Trophoblast cell (in vitro differentiated cells and primary cell): ENCODE data around the gene TMEM220.

Experiments used
- DNase-seq, 2 donors: peaks; one replicate each; pipeline ENCODE4 v3.0.0-alpha.2; 2016
- H2AFZ ChIP-seq: 2 replicates; pipeline ENCODE4 v1.6.1; 2013; ENCODE audit warnings: low read length, moderate library complexity, mild to moderate bottlenecking; ENCODE audit not compliant: insufficient read depth, poor library complexity
- H2AK5ac ChIP-seq: 2 replicates; pipeline ENCODE4 v1.6.1; 2013; ENCODE audit warnings: mild to moderate bottlenecking, low read length
- H2BK120ac ChIP-seq: 2 replicates; pipeline ENCODE4 v1.6.1; 2013; ENCODE audit warnings: low read length, mild to moderate bottlenecking, moderate library complexity; ENCODE audit not compliant: insufficient read depth, poor library complexity
- H2BK12ac ChIP-seq: 2 replicates; pipeline ENCODE4 v1.6.1; 2013; ENCODE audit warnings: mild to moderate bottlenecking, low read length, moderate library complexity
- H2BK5ac ChIP-seq: 2 replicates; pipeline ENCODE4 v1.6.1; 2013; ENCODE audit warnings: low read length, low read depth, moderate library complexity, mild to moderate bottlenecking; ENCODE audit not compliant: poor library complexity
- H3K14ac ChIP-seq: 2 replicates; pipeline ENCODE4 v1.6.1; 2013; ENCODE audit warnings: mild to moderate bottlenecking, low read length
- H3K18ac ChIP-seq: 2 replicates; pipeline ENCODE4 v1.6.1; 2013; ENCODE audit warnings: mild to moderate bottlenecking, low read length
- H3K23ac ChIP-seq: 2 replicates; pipeline ENCODE4 v1.6.1; 2013; ENCODE audit warnings: low read length
- H3K27ac ChIP-seq: 2 replicates; pipeline ENCODE4 v1.5.1; 2013; ENCODE audit warnings: low read depth, mild to moderate bottlenecking, inconsistent platforms, low read length, moderate library complexity
- H3K27me3 ChIP-seq: 2 replicates; pipeline ENCODE4 v1.6.1; 2013; ENCODE audit warnings: inconsistent platforms, mild to moderate bottlenecking, low read length, moderate library complexity; ENCODE audit not compliant: insufficient read depth
- H3K36me3 ChIP-seq, 2 experiments: 1 replicate in 1 of 2; 2 replicates in 1 of 2; pipeline ENCODE4 v1.6.1; 2013; ENCODE audit warnings: low read length in 2 of 2, mild to moderate bottlenecking in 2 of 2, moderate library complexity in 1 of 2; ENCODE audit not compliant: insufficient read depth in 2 of 2, control insufficient read depth in 1 of 2
- H3K4ac ChIP-seq: 2 replicates; pipeline ENCODE4 v1.6.1; 2013; ENCODE audit warnings: low read depth, mild to moderate bottlenecking, low read length, moderate library complexity
- H3K4me1 ChIP-seq, 2 experiments: 1 replicate in 1 of 2; 2 replicates in 1 of 2; pipeline ENCODE4 v1.6.1; 2013; ENCODE audit warnings: low read length in 2 of 2, mild to moderate bottlenecking in 2 of 2, moderate library complexity in 1 of 2; ENCODE audit not compliant: insufficient read depth in 2 of 2, control insufficient read depth in 1 of 2
- H3K4me2 ChIP-seq: 2 replicates; pipeline ENCODE4 v1.6.1; 2013; ENCODE audit warnings: inconsistent platforms, mild to moderate bottlenecking, low read length, moderate library complexity
- H3K4me3 ChIP-seq: 2 replicates; pipeline ENCODE4 v1.5.1; 2013; ENCODE audit warnings: mild to moderate bottlenecking, low read depth, low read length, inconsistent platforms
- H3K79me1 ChIP-seq: one replicate; pipeline ENCODE4 v1.6.1; 2013; ENCODE audit warnings: low read length
- H3K79me2 ChIP-seq: 2 replicates; pipeline ENCODE4 v1.6.1; 2013; ENCODE audit warnings: low read length, mild to moderate bottlenecking; ENCODE audit not compliant: control insufficient read depth, insufficient read depth, poor library complexity
- H3K9ac ChIP-seq: 2 replicates; pipeline ENCODE4 v1.6.1; 2013; ENCODE audit warnings: mild to moderate bottlenecking, low read length
- H3K9me3 ChIP-seq: 2 replicates; pipeline ENCODE4 v1.6.1; 2013; ENCODE audit warnings: low read depth, mild to moderate bottlenecking, control low read depth, inconsistent platforms, low read length; ENCODE audit not compliant: insufficient read depth
- H4K12ac ChIP-seq: 2 replicates; pipeline ENCODE4 v1.6.1; 2013; ENCODE audit warnings: low read depth, mild to moderate bottlenecking, low read length, moderate library complexity
- H4K8ac ChIP-seq: 2 replicates; pipeline ENCODE4 v1.6.1; 2013; ENCODE audit warnings: low read depth, mild to moderate bottlenecking, low read length, moderate library complexity
- H4K91ac ChIP-seq: one replicate; pipeline ENCODE4 v1.6.1; 2013; ENCODE audit warnings: low read depth, mild to moderate bottlenecking, low read length, moderate library complexity
- WGBS: extraction: QIAGEN DNeasy Blood & Tissue Kit; methylation state at CpG from one replicate; pipeline ENCODE4 v1.1.7; 2013; ENCODE audit warnings: missing lambda C conversion rate; ENCODE audit not compliant: insufficient read length, insufficient coverage; ENCODE audit errors: extremely low coverage; 5-methylcytosine and 5-hydroxymethylcytosine counted together

Gene TMEM220

DNA sequence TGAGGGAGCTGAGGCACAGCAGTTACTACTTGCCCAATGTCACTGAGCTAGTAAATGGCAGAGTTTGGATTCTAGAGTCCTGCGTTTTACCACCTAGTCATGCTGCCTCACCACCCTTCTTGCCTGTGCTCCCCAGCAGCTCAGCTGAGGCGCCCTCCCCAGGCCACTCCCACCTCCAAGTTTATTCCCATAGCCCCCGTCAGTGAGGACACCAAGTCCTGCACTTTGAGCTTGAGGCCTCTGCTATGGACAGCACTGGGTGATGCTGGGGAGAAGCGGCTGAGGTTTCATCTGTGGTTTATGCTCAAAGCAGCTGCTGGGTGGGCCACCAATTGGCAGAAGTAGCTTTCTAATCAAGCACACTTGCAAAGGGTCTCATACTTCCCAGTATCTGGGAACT, 37.4 kb upstream of the TMEM220 start:
- Histone ChIP-seq H4K8ac (no peak overlapping the region), H2AFZ (no peak overlapping the region), H3K9ac (no peak overlapping the region), H3K4me1 (peaks cover 0 to 3% of the 10 kb centered on the region in 2 experiments), H3K23ac (no peak overlapping the region), H4K12ac (no peak overlapping the region), H3K36me3 (no peaks in the 10 kb centered on the region), H3K14ac (no peak overlapping the region), H3K18ac (no peak overlapping the region), H3K79me2 (no peaks in the 10 kb centered on the region), H2BK5ac (no peak overlapping the region), H2BK120ac (no peak overlapping the region), H3K4me2 (no peak overlapping the region), H3K9me3 (no peaks in the 10 kb centered on the region), H3K79me1 (no peaks in the 10 kb centered on the region), H4K91ac (no peak overlapping the region), H3K4me3 (no peak overlapping the region), H2AK5ac (no peak overlapping the region), H3K27me3 (no peaks in the 10 kb centered on the region), H2BK12ac (no peak overlapping the region), H3K27ac (no peak overlapping the region), H3K4ac (no peak overlapping the region)
- no CpG with 5 or more reads among the region's 4 CpGs for WGBS
- no peak for DNase-seq

GRCh38 chr17:10762037-10762436, 32.2 kb upstream of the TMEM220 start:
- Histone ChIP-seq H3K4me2 (no peak overlapping the region), H3K23ac (no peak overlapping the region), H3K27ac (no peak overlapping the region), H3K4ac (no peak overlapping the region), H3K14ac (no peak overlapping the region), H3K36me3 (no peaks in the 10 kb centered on the region), H3K9me3 (no peaks in the 10 kb centered on the region), H4K12ac (no peak overlapping the region), H3K79me2 (no peaks in the 10 kb centered on the region), H2BK12ac (no peak overlapping the region), H2BK120ac (no peak overlapping the region), H3K4me3 (no peak overlapping the region), H2AK5ac (no peak overlapping the region), H2AFZ (no peak overlapping the region), H3K18ac (no peak overlapping the region), H2BK5ac (no peak overlapping the region), H3K27me3 (no peaks in the 10 kb centered on the region), H3K79me1 (no peaks in the 10 kb centered on the region), H4K91ac (no peak overlapping the region), H3K9ac (no peak overlapping the region), H4K8ac (no peak overlapping the region), H3K4me1 (no peaks in the 10 kb centered on the region)
- WGBS = no CpG with 5 or more reads among the region's 1 CpG
- DNase-seq = no peak

DNA sequence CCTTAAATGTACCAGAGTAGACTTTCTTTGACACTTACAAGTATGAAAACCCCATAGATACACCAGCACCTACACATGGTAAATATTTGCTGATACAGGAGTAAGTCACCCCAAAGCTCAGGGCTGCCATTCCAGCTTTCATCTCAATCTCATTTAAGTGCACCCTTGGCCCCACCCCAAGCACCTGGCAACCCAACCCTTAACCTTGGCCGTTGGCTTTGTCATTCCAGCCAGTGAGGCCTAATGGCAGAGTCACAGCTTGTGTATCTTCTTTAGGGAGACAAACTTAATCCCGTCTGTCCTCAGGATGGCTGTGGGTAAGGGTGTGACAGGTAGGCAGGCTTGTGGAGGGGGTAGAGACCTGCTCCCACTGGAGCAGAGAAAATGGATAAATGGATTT, 31.5 kb upstream of the TMEM220 start:
- H3K14ac ChIP-seq = no peak overlapping the region
- no peaks in the 10 kb centered on the region for H3K79me1 ChIP-seq
- no peak overlapping the region for H2AFZ ChIP-seq
- no peaks in the 10 kb centered on the region for H3K9me3 ChIP-seq
- H2BK5ac ChIP-seq = no peak overlapping the region
- no peak overlapping the region for H2AK5ac ChIP-seq
- no peak overlapping the region for H3K4me3 ChIP-seq
- no peak for DNase-seq
- H3K18ac ChIP-seq = no peak overlapping the region
- no peak overlapping the region for H4K91ac ChIP-seq
- H3K4me2 ChIP-seq = no peak overlapping the region
- H4K12ac ChIP-seq = no peak overlapping the region
- no peak overlapping the region for H3K4ac ChIP-seq
- no peaks in the 10 kb centered on the region for H3K79me2 ChIP-seq
- no peak overlapping the region for H4K8ac ChIP-seq
- WGBS = no CpG with 5 or more reads among the region's 2 CpGs
- no peak overlapping the region for H3K27ac ChIP-seq
- no peaks in the 10 kb centered on the region for H3K36me3 ChIP-seq
- no peak overlapping the region for H2BK120ac ChIP-seq
- H3K23ac ChIP-seq = no peak overlapping the region
- H3K4me1 ChIP-seq = no peaks in the 10 kb centered on the region
- H3K9ac ChIP-seq = no peak overlapping the region
- H2BK12ac ChIP-seq = no peak overlapping the region
- H3K27me3 ChIP-seq = no peaks in the 10 kb centered on the region

- DNase-seq = no peak
- H3K9ac ChIP-seq = no peak overlapping the region
- no peak overlapping the region for H3K23ac ChIP-seq
- H2AFZ ChIP-seq = no peak overlapping the region
- no peaks in the 10 kb centered on the region for H3K27me3 ChIP-seq
- H3K27ac ChIP-seq = no peak overlapping the region
- no peak overlapping the region for H3K4me2 ChIP-seq
- H4K8ac ChIP-seq = no peak overlapping the region
- H3K36me3 ChIP-seq = no peaks in the 10 kb centered on the region
- no peaks in the 10 kb centered on the region for H3K9me3 ChIP-seq
- no peak overlapping the region for H2BK12ac ChIP-seq
- H2BK5ac ChIP-seq = no peak overlapping the region
- H3K4me1 ChIP-seq = peaks cover 0 to 2% of the 10 kb centered on the region in 2 experiments
- H3K14ac ChIP-seq = no peak overlapping the region
- no peaks in the 10 kb centered on the region for H3K79me2 ChIP-seq
- H3K4ac ChIP-seq = no peak overlapping the region
- H3K79me1 ChIP-seq = no peaks in the 10 kb centered on the region
- no peak overlapping the region for H2AK5ac ChIP-seq
- WGBS = no CpG with 5 or more reads among the region's 6 CpGs
- no peak overlapping the region for H2BK120ac ChIP-seq
- H3K18ac ChIP-seq = no peak overlapping the region
- H4K12ac ChIP-seq = no peak overlapping the region
- no peak overlapping the region for H3K4me3 ChIP-seq
- no peak overlapping the region for H4K91ac ChIP-seq
Observed at GRCh38 chr17:10758062-10758461, 28.2 kb upstream of the TMEM220 start.
